ENCODE measurements around the gene RXFP4.
"Not testable (repeated sequence)": the region's sequence is repeated elsewhere in the genome, so short reads cannot be mapped to it uniquely, and the experiment has no call there.

Gene RXFP4

GRCh38 chr1:155979597-155980343 lies 38.3 kb downstream of the RXFP4 start:
- Mint-ChIP-seq H3K27me3 (ENCODE audit: low read depth) (peaks cover 4% of the 10 kb centered on the region), H3K4me1 (peaks cover 78% of the 10 kb centered on the region), H3K36me3 (ENCODE audit: low read depth) (no peaks in the 10 kb centered on the region), H3K4me3 (peak overlapping the region; percentile 92 to 95 (median 95)), H3K9me3 (no peaks in the 10 kb centered on the region), H3K27ac (peak overlapping the region; percentile 95 to 96 (median 96))
- no peak for TF ChIP-seq CTCF (IDR thresholded peaks at IDR 0.05; ENCODE audit: unreplicated experiment in 3 of 3)

- H3K27me3 Mint-ChIP-seq (ENCODE audit: low read depth): peaks cover 4% of the 10 kb centered on the region
- TF ChIP-seq CTCF (IDR thresholded peaks at IDR 0.05; ENCODE audit: unreplicated experiment in 3 of 3): no peak
- H3K36me3 Mint-ChIP-seq (ENCODE audit: low read depth): no peaks in the 10 kb centered on the region
- peak overlapping the region; percentile 75 to 95 (median 95) for H3K4me3 Mint-ChIP-seq
- H3K9me3 Mint-ChIP-seq: no peaks in the 10 kb centered on the region
- H3K27ac Mint-ChIP-seq: peak overlapping the region; percentile 95 to 96 (median 96)
- H3K4me1 Mint-ChIP-seq: peaks cover 61% of the 10 kb centered on the region
Measured at GRCh38 chr1:155981266-155982088, 40.0 kb downstream of the RXFP4 start.

GRCh38 chr1:155982106-155982505 lies 40.7 kb downstream of the RXFP4 start:
- Mint-ChIP-seq H3K36me3 (ENCODE audit: low read depth) (no peaks in the 10 kb centered on the region), H3K27ac (peak overlapping the region; percentile 95 to 96 (median 96)), H3K9me3 (no peaks in the 10 kb centered on the region), H3K4me1 (peaks cover 56% of the 10 kb centered on the region), H3K4me3 (peak overlapping the region in 2 of 3 experiments; percentile 61 to 78), H3K27me3 (ENCODE audit: low read depth) (peaks cover 4% of the 10 kb centered on the region)
- TF ChIP-seq CTCF (IDR thresholded peaks at IDR 0.05; ENCODE audit: unreplicated experiment in 3 of 3): no peak

GRCh38 chr1:155983191-155984024 lies 42.0 kb downstream of the RXFP4 start:
- Mint-ChIP-seq H3K27ac (peak overlapping the region; percentile 30 to 96 (median 96)), H3K4me3 (peak overlapping the region; percentile 16 to 78 (median 57)), H3K27me3 (ENCODE audit: low read depth) (peaks cover 4% of the 10 kb centered on the region), H3K36me3 (ENCODE audit: low read depth) (no peaks in the 10 kb centered on the region), H3K9me3 (no peaks in the 10 kb centered on the region), H3K4me1 (peaks cover 56% of the 10 kb centered on the region)
- no peak for TF ChIP-seq CTCF (IDR thresholded peaks at IDR 0.05; ENCODE audit: unreplicated experiment in 3 of 3)

GRCh38 chr1:155984341-155984740 lies 42.9 kb downstream of the RXFP4 start:
- no peak for TF ChIP-seq CTCF (IDR thresholded peaks at IDR 0.05; ENCODE audit: unreplicated experiment in 3 of 3)
- H3K36me3 Mint-ChIP-seq (ENCODE audit: low read depth): no peaks in the 10 kb centered on the region

GRCh38 chr1:155984903-155985645 lies 43.6 kb downstream of the RXFP4 start:
- H3K27ac Mint-ChIP-seq: peak overlapping the region in 2 of 3 experiments; percentile 80 to 96
- not testable (repeated sequence) for H3K9me3 Mint-ChIP-seq; H3K27me3 Mint-ChIP-seq (ENCODE audit: low read depth); H3K4me3 Mint-ChIP-seq; H3K36me3 Mint-ChIP-seq (ENCODE audit: low read depth)
- H3K4me1 Mint-ChIP-seq: peaks cover 54% of the 10 kb centered on the region

More at GRCh38 chr1:155984341-155984740, 42.9 kb downstream of the RXFP4 start:
- Mint-ChIP-seq H3K4me1 (peaks cover 60% of the 10 kb centered on the region), H3K27me3 (ENCODE audit: low read depth) (peaks cover 4% of the 10 kb centered on the region), H3K9me3 (no peaks in the 10 kb centered on the region), H3K27ac (peak overlapping the region; percentile 27 to 96 (median 96)), H3K4me3 (peak overlapping the region in 2 of 3 experiments; percentile 31 to 52)
